Pancreas (tissue), 10 donors: ENCODE results near the gene TMEM272. TPM values are rescaled to one million over a fixed set of nuclear protein-coding genes. Genes with fewer than 3 reads are reported as not detected.

Source experiments
- ATAC-seq, 4 donors: fragments of 200-7000 bp; cut with Tn5 transposase; one replicate each; pipeline versions ENCODE4 v1.8.0 to v1.9.1; 2020; ENCODE audit warnings: mild to moderate bottlenecking in 4 of 4, moderate library complexity in 4 of 4
- DNase-seq, 6 donors: peaks; one replicate each; pipeline ENCODE4 v3.0.0-alpha.2; 2020
- FAIRE-seq: peaks from 2 replicates; lab custom pipeline; 2012; peaks lifted over from hg19 to GRCh38; lab: Jason Lieb, UNC
- H3K27ac ChIP-seq, 4 donors: fragments of 200-600 bp; sonication (generic); 1 replicate in 3 of 4; 2 replicates in 1 of 4; pipeline versions ENCODE4 v1.5.0 to v1.8.0; 2020
- H3K27me3 ChIP-seq, 4 donors: fragments of 200-600 bp; one replicate each; pipeline ENCODE4 v1.8.0; 2021
- H3K36me3 ChIP-seq, 3 donors: fragments of 200-600 bp; sonication (generic) in 1 of 3; one replicate each; pipeline versions ENCODE4 v1.5.0 to v1.8.0; 2020 to 2021
- H3K4me1 ChIP-seq, 3 donors: fragments of 200-600 bp; one replicate each; pipeline ENCODE4 v1.8.0; 2021
- H3K4me3 ChIP-seq, 4 donors: fragments of 200-600 bp; sonication (generic) in 2 of 4; one replicate each; pipeline versions ENCODE4 v1.5.0 to v1.8.0; 2020 to 2021
- H3K9me3 ChIP-seq, 4 donors: fragments of 200-600 bp; one replicate each; pipeline ENCODE4 v1.8.0; 2021
- WGBS, 2 donors: extraction: QIAGEN DNeasy Blood & Tissue Kit; methylation state at CpG; one replicate each; pipeline ENCODE4 v1.1.7; 2013; 5-methylcytosine and 5-hydroxymethylcytosine counted together
- intact Hi-C, 3 donors: fragments of 100-400 bp; cut with DNase I; formaldehyde crosslinking; loops; one replicate each; pipeline versions ENCODE4 v1.11.1 to v1.14.2; 2022
- polyA plus RNA-seq, 2 donors: library from polyadenylated mRNA; stranded (reverse); fragments of 200-250 nt; gene quantifications; one replicate each; pipeline ENCODE4 v1.2.3, GENCODE V29; 2013
- total RNA-seq, 6 donors: library from RNA; stranded (reverse); fragmentation: NEBNext Ultra II Directional in 4 of 6; extraction: Animal tissue kit (Norgen Biotek cat#: 25700) in 4 of 6; gene quantifications; one replicate each; pipeline versions ENCODE4 v1.2.1 to v1.2.4, GENCODE V29; 2021 to 2023
- TF ChIP-seq, protein P1 (sequence below), 4 donors: fragments of 200-600 bp; sonication (generic) in 3 of 4; IDR thresholded peaks; one replicate each; pipeline versions ENCODE4 v1.5.0 to v1.8.0; 2021; ENCODE audit warnings: antibody characterized with exemption in 4 of 4
- donor health status: healthy with polysubstance abuse.
- donor health status: DM: no; HTN: no; CAD: no; lungs with moderate emphysema.
- donor health status: DM: no; HTN: no; CAD: no.
- donor health status: control.
- donor health status: control.
- donor health status: Bipolar disorder and iron deficiency.
- donor health status: DM: yes; HTN: yes; CAD: no.
- donor health status: DM: no; HTN: no; CAD: no.
- donor health status: DM: no; HTN: no; CAD: no.
- donor health status: DM: yes; HTN: yes; CAD: no.

TMEM272 gene
- total and polyA plus RNA-seq, 8 donors: 0.04 to 0.16 (median 0.09) TPM; not detected in 3

DNA sequence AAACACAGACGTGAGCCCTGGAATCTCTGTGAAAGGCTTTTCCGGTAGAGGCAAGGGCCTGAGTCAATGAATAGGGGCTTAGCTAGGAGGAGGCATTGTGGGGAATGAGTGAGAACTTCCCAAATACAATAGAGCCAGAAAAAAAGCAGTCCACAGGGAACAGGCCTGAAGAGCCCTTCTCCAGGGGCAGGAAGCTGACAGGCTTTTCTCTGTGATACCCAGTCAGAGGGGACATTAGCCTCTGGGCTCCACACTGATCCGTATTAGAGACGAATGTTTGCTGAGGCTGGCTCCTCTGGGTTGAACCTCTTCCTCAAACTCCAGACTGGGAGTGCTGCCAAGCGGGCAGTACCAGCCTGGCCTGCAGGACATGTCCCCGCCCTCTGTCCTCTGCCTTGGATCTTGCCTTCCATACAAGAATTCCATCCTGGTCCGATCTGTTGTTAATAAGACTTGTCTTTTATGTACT lies 43.3 kb downstream of the TMEM272 start:
- intact Hi-C loops: no loop called here
- H3K4me3 ChIP-seq: no peak overlapping the region
- peak overlapping the region; percentile 31 to 100 (median 63) for H3K27ac ChIP-seq
- TF ChIP-seq, protein P1, sequence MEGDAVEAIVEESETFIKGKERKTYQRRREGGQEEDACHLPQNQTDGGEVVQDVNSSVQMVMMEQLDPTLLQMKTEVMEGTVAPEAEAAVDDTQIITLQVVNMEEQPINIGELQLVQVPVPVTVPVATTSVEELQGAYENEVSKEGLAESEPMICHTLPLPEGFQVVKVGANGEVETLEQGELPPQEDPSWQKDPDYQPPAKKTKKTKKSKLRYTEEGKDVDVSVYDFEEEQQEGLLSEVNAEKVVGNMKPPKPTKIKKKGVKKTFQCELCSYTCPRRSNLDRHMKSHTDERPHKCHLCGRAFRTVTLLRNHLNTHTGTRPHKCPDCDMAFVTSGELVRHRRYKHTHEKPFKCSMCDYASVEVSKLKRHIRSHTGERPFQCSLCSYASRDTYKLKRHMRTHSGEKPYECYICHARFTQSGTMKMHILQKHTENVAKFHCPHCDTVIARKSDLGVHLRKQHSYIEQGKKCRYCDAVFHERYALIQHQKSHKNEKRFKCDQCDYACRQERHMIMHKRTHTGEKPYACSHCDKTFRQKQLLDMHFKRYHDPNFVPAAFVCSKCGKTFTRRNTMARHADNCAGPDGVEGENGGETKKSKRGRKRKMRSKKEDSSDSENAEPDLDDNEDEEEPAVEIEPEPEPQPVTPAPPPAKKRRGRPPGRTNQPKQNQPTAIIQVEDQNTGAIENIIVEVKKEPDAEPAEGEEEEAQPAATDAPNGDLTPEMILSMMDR (IDR thresholded peaks at IDR 0.05): no peak
- no peaks in the 10 kb centered on the region for H3K27me3 ChIP-seq
- no peak for FAIRE-seq
- WGBS, 2 donors: 19 to 23% methylated on average over 7 of the region's 7 CpGs
- H3K9me3 ChIP-seq: no peaks in the 10 kb centered on the region
- no peaks in the 10 kb centered on the region for H3K36me3 ChIP-seq
- peaks cover 19 to 47% (median 28%) of the 10 kb centered on the region in 3 donors for H3K4me1 ChIP-seq
- peak; percentile 80 to 92 (median 88) for DNase-seq
- ATAC-seq: peak; percentile 22 to 38 (median 34)

DNA sequence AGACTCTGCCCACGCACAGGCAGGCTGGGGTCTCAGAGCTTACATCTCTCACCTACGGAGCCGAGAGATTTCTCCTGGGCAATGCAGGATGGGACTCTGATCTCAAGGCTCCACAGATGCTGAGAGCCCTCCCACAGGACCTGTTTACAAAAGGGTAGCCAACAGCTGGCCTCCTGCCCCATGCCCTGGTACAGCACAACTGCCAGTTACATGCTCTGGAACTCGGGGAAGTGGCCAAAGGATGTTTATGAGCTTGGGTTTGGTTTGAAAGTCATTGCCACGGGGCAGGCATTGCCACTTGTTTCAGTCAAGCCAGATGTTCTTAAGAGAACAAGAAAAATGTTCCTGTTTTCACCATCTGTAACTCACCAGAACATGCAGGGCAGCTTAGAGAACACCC lies 44.5 kb downstream of the TMEM272 start:
- no peak overlapping the region for H3K4me3 ChIP-seq
- 69 to 70% methylated on average over 5 of the region's 5 CpGs for WGBS, 2 donors
- DNase-seq (peak in 2 of 6 donors; percentile 16 to 43), ATAC-seq (no peak), FAIRE-seq (no peak)
- H3K36me3 ChIP-seq: no peaks in the 10 kb centered on the region
- intact Hi-C loops: no loop called here
- H3K9me3 ChIP-seq: no peaks in the 10 kb centered on the region
- H3K4me1 ChIP-seq: peaks cover 18 to 42% (median 19%) of the 10 kb centered on the region in 3 donors
- TF ChIP-seq, protein P1 (IDR thresholded peaks at IDR 0.05): no peak
- H3K27me3 ChIP-seq: no peaks in the 10 kb centered on the region
- H3K27ac ChIP-seq: no peak overlapping the region

DNA sequence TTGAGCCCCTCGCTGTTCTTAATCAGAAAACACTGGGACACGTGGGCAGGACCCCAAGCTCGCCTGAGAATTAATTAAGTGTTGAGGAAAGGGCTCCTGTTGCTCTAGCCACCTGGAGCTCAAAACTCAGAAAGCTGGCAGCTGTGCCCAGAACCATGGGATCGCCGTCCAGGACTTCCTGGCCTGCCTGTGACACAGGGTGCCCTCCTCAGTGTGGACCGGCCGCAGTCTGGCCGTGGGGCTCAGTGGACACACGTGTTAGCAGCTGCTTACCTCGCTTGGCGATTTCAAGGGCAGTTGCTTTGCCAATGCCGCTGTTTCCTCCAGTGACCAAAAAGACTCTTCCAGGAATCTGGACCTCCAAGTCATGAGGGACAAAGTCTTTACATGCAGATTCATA lies 45.7 kb downstream of the TMEM272 start:
- H3K36me3 ChIP-seq: no peaks in the 10 kb centered on the region
- TF ChIP-seq, protein P1 (IDR thresholded peaks at IDR 0.05): no peak
- intact Hi-C loops: loop anchor here in 2 of 3 donors (10.0 kb wide), 2 partner anchors 354 to 364 kb away; no protein-coding TSS in a partner anchor
- H3K4me3 ChIP-seq: no peak overlapping the region
- FAIRE-seq (no peak), ATAC-seq (no peak), DNase-seq (peak in 2 of 6 donors; percentile 16 to 61)
- H3K27me3 ChIP-seq: no peaks in the 10 kb centered on the region
- H3K9me3 ChIP-seq: no peaks in the 10 kb centered on the region
- H3K27ac ChIP-seq: no peak overlapping the region
- WGBS, 2 donors: 73 to 82% methylated on average over 12 of the region's 12 CpGs
- peaks cover 18 to 45% (median 24%) of the 10 kb centered on the region in 3 donors for H3K4me1 ChIP-seq

DNA sequence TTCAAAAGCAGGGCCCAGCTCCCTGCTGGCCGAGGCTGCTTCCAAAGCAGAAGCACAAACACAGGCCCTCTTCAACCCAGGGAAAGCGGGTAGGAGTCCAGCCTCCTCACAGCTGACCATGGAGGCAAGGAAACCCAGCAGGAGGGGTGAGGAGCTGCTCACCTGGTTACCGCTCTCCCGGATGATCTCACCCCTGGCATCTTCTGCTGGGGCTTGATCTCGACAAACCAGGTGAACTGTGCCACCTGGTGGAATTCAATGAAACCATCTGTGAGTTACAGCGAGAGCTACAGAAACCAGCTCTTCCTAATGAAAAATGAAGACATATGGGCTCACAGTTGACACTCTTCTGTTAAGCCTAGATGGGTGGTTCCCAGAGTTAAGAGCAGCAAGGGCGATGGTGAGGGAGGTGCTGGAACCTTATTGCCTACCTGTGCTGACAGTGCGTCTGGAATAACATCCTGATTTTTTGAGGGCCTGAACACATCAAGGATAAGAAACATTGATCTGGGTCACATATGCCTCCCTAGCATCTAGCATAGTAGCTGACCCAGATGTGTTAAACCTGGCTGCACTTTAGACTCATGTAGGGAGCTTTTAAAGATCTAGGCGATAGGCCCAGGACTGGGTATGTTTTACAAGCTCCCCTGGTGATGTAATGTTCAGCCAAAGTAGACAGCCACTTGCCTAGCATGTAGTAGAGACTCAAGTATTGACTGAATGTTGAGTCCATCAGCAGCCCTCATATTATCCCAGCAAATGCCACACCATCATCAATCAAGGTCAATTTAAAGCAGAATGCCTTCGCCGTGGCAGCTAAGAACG lies 47.1 kb downstream of the TMEM272 start:
- Histone ChIP-seq H3K27me3 (no peaks in the 10 kb centered on the region), H3K27ac (peak overlapping the region in 3 of 4 donors; percentile 37 to 51 (median 46)), H3K9me3 (no peaks in the 10 kb centered on the region), H3K4me3 (no peak overlapping the region), H3K4me1 (peaks cover 13 to 48% (median 20%) of the 10 kb centered on the region in 3 donors), H3K36me3 (no peaks in the 10 kb centered on the region)
- ATAC-seq (peak; percentile 77 to 85 (median 80)), FAIRE-seq (no peak), DNase-seq (peak in 5 of 6 donors; percentile 86 to 93 (median 89))
- TF ChIP-seq, protein P1 (IDR thresholded peaks at IDR 0.05): peak; percentile 43 to 61 (median 57)
- 45 to 46% methylated on average over 12 of the region's 12 CpGs for WGBS, 2 donors
- intact Hi-C loops: loop anchor here in 2 of 3 donors (10.0 kb wide), 2 partner anchors 353 to 363 kb away; no protein-coding TSS in a partner anchor
